ENCODE results near the gene PFKP.

Gene PFKP

GRCh38 chr10:3119796-3120459 lies 52.6 kb downstream of the PFKP start:
- no peak for DNase-seq

- no peak for DNase-seq
Measured at GRCh38 chr10:3122034-3122433, 54.7 kb downstream of the PFKP start.

DNA sequence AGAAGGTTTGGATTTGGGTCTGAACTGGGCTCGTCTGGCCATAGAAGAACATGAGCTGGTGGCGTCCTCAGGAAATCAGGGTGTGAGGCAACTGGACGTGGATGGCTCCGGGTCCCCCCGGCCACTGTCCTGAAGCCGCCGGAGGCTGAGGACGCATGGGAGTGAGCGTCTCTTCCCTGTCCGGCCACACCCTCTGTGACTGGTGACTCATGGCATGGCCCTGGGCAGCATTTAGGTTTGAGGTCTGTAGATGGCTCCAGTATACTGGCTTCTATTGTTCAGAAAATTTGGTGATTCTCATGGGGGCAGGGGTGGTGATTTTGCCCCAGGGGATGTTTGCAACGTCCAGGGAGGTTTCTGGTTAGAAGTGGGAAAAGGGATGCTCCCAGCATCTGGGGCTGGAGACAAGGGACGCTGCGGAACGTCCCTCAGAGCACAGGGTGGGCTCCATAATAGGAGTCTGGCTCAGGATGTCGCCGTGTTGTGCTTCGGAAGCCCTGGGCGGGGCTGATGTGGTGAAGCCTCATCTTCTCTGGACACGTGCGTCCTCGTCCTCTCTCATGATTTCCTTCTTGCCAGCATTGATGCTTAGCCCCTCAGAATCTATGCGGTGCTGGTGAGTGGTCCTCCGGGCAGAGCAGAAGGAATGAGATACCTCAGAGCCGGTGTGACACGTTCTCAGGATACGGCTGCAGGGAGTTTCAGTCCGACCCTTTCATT lies 55.3 kb downstream of the PFKP start:
- DNase-seq, result no peak

- no peak for DNase-seq
Measured at GRCh38 chr10:3123571-3124411, 56.4 kb downstream of the PFKP start.

DNA sequence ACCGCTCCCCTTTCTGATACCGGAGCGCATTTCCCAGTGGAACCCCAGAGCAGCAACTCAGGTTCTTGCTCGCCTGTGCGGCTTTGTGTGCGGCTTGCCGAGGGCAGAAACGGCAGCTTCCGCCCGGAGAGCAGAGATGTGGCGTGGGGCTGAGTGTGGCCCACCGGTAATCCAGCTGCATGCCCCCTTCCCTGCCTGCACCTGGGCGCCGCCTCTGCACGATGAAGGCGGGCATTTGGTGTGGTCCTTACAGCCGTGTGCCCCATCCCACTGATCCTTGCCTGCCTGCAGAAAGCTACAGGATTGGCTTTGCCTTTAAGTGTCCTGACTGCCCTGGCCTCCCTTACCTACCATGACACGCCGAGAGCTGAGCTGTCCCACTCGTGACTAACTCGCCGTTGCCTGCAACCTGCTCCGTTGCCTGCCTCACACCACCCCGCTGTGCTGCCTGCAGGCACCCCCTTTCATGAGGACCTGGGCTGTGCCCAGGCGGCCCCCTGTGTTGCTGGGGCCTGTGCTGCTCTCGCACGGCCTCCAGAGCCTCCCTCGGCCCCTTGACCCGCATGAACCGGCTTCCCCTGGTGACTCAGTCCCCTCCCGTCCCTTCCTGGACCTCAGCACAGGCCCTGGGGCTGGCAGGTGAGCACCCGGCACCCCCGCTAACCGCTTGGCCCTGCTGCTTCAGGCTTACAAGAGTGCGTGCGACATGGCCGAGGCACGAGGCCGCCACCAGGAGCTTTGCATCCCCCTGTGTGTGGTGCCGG lies 57.2 kb downstream of the PFKP start:
- DNase-seq, result no peak

GRCh38 chr10:3125527-3126170 lies 58.3 kb downstream of the PFKP start:
- no peak for DNase-seq

- no peak for DNase-seq
Measured at GRCh38 chr10:3126249-3126648, 58.9 kb downstream of the PFKP start.

DNA sequence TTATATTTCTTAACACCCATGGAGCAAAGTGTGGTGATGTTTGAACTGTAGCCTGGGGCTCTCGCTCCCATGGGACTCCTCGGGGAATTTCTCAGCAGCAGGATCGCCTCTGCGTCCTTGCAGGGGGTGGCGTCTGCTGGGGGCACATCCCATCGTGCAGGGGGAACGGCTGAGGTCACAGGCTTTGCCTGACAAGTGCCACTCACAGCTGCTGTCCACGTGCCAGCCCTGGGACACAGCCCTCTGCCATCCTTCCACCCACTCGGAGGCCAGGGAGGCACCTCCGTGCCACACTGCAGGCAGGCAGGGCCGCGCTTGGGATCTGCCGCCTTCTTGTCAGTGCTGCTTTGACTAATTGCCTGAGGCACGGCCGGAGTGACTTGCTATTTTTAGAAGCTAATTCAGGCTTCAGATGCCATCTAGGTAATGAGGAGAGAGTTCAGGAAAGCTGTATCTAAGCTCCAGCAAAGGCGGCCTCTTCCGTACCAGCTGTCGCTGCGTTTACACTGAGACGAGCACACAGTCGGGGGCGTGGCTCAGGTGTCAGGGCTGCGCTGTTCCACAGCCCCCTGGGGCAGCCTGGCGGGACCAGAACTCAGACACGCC lies 59.5 kb downstream of the PFKP start:
- DNase-seq, result no peak

GRCh38 chr10:3127921-3128320 lies 60.6 kb downstream of the PFKP start:
- DNase-seq, result no peak

DNA sequence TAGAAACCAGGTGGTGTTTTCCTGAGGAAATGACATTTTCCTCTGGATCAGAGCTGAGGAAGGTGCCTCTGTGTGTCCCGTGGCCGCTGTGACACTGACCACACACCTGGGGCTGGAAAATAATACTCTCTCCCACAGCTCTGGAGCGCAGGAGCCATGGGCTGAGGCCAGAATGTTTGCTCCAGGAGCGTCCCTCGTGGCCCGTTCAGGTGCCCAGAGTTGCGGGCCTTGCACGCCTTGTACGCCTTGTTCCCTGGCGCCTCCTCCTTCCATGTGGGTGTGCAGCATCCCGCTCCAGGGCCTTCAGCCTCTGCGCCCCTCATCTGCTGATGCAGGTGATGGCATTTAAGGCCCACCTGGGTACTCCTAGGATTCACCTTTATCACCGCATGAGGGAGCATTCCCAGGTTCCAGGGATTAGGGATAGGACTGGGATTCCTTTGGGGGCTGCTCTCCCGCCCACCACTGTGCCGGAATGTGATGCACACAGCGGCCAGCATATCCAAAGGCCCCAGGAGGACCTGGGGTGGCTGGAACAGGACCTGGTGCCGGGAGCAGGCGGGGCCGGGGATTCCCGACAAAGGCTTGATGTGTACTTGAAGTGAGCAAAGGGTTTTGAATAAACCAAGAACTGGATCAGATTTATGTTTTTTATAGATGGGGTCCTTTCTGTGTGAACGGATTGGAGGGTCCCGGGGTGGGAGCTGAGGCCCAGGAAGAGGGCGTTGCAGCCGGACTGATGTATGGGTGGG lies 61.2 kb downstream of the PFKP start:
- no peak for DNase-seq

DNA sequence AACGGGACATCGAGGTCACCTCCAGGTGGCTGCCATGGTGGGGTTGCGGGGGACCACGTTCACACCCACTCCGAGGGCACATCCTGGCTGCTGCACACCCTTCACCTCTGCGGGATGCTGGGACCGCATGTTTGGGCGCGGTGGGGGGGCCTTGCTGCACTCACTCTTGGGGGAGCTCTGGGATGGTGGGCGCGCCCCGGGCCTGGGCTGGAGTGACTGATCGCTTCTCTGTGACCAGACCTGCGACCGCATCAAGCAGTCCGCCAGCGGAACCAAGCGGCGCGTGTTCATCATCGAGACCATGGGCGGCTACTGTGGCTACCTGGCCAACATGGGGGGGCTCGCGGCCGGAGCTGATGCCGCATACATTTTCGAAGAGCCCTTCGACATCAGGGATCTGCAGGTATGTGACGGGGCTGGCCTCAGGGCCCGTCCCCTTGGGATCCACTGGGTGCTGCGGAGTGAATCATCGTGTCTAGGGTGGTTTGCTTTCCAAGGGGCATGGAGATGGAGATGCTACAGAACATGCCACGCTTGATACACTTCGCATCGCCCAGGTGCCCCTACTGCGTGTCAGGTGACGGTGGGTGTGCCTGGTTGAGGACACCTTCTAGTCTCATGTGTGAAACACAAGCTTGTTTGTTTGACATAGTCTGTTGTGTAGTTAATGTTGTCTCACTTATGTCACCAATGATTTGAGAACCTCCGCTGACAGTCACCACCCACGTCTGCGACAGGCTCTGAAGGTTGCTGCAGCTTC lies 62.4 kb downstream of the PFKP start:
- no peak for DNase-seq

DNA sequence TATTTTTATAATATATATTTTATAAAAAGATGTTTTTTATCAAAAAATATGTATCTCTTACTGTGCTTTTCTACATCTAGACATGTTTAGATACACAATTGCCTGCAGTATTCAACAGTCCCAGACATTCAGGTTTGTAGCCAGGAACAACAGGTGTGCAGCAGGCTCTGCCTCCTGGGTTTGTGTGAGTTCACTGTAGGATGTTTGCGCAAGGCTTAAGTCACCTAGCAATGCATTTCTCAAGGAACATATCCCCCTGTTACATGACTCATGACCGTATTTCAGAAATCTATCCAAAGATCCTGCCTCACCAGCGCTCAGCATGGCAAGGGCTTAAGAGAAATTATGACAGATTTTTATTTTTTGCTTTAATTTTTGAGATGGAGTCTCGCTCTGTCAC lies 63.8 kb downstream of the PFKP start:
- no peak for DNase-seq

GRCh38 chr10:3132036-3133025 lies 65.0 kb downstream of the PFKP start:
- DNase-seq, result no peak

- no peak for DNase-seq
Measured at GRCh38 chr10:3133948-3134347, 66.6 kb downstream of the PFKP start.

GRCh38 chr10:3135006-3135405 lies 67.7 kb downstream of the PFKP start:
- no peak for DNase-seq

DNA sequence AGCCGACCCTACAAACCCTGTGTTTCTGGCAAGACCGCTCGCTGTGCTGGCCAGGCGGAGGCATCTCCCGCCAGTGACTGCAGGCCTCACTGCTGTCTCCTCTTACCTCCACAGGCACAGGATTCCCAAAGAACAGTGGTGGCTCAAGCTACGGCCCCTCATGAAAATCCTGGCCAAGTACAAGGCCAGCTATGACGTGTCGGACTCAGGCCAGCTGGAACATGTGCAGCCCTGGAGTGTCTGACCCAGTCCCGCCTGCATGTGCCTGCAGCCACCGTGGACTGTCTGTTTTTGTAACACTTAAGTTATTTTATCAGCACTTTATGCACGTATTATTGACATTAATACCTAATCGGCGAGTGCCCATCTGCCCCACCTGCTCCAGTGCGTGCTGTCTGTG lies 69.0 kb downstream of the PFKP start:
- no peak for DNase-seq

DNA sequence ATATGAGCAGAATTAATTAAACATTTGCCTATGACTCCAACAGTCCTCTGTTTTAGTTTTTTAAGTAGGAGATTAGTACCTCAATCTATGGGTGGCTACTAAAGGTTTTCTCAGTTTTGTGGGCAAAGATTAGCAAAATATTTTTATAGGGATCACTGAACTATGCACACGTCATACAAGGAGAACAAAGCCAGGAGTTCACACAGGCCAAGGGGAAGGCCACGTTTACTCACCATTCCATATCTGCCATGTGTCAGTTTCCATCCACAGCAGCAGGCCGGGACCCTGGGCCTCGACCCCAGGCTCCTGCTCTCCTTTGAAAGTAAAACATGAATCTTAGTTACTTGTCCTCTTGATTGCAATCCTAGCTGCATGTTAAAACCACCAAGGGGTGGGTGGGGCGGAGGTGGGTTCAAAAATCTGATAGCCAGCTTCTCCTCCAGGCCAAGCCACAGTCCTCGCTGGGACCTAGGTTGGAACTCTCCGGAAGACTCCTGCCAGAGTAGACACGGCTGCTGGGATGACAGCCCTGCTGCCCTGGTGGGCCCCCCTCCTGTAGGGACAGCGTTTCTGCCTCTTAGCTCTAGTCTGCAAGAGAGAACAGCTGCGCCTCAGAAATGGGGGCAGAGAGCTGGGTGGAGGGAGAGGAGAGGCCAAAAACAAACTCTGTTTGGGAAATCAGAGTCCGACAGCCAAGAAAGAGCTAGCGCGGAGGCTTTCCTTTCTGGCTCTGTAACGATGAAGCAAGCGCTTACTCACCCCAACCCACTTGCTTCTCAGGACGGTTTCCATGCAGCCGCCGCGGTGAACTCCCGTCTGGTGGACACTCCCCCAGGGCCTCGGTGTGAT lies 69.6 kb downstream of the PFKP start:
- DNase-seq, result no peak
